Neuronal stem cell (in vitro differentiated cells): Measurements from ENCODE around the gene CAST.

Source experiments
- DNase-seq: peaks from one replicate; pipeline ENCODE4 v3.0.0-alpha.2; 2013; ENCODE audit warnings: low spot score
- H2AFZ ChIP-seq: one replicate; pipeline ENCODE4 v1.6.1; 2013; ENCODE audit warnings: mild to moderate bottlenecking, low read length, inconsistent platforms
- H2AK5ac ChIP-seq: 2 replicates; pipeline ENCODE4 v1.6.1; 2013; ENCODE audit warnings: low read depth, mild to moderate bottlenecking, inconsistent platforms, low read length, moderate library complexity, mixed read lengths
- H2BK120ac ChIP-seq: 2 replicates; pipeline ENCODE4 v1.6.1; 2013; ENCODE audit warnings: low read depth, mild to moderate bottlenecking, inconsistent platforms, low read length, moderate library complexity, mixed read lengths
- H2BK12ac ChIP-seq: one replicate; pipeline ENCODE4 v1.6.1; 2013; ENCODE audit warnings: low read length, inconsistent platforms
- H2BK15ac ChIP-seq: 2 replicates; pipeline ENCODE4 v1.6.1; 2013; ENCODE audit warnings: mild to moderate bottlenecking, low read length, inconsistent platforms, mixed read lengths
- H2BK5ac ChIP-seq: one replicate; pipeline ENCODE4 v1.6.1; 2013; ENCODE audit warnings: inconsistent platforms, mild to moderate bottlenecking, low read length, moderate library complexity
- H3K14ac ChIP-seq: one replicate; pipeline ENCODE4 v1.6.1; 2013; ENCODE audit warnings: low read length, inconsistent platforms
- H3K18ac ChIP-seq: 2 replicates; pipeline ENCODE4 v1.6.1; 2013; ENCODE audit warnings: low read length, inconsistent platforms
- H3K23ac ChIP-seq: 2 replicates; pipeline ENCODE4 v1.6.1; 2013; ENCODE audit warnings: low read depth, mild to moderate bottlenecking, mixed read lengths, low read length, inconsistent platforms; ENCODE audit not compliant: poor library complexity
- H3K27ac ChIP-seq: replicated peaks from 3 replicates; pipeline ENCODE4 v1.5.1; 2013; ENCODE audit warnings: low read length, inconsistent platforms
- H3K27me3 ChIP-seq, 3 experiments: 2 replicates each; pipeline ENCODE4 v1.6.1; 2013; ENCODE audit warnings: low read length in 3 of 3, mild to moderate bottlenecking in 2 of 3, inconsistent platforms in 1 of 3, low read depth in 1 of 3, mixed read lengths in 1 of 3, moderate library complexity in 1 of 3; ENCODE audit not compliant: control insufficient read depth in 3 of 3, insufficient read depth in 3 of 3
- H3K36me3 ChIP-seq, 2 donors: replicated peaks in 1 of 2; 2 replicates each; pipeline ENCODE4 v1.6.1; 2013; ENCODE audit warnings: low read length in 2 of 2; ENCODE audit not compliant: control insufficient read depth in 2 of 2, insufficient read depth in 2 of 2
- H3K4ac ChIP-seq: 2 replicates; pipeline ENCODE4 v1.6.1; 2013; ENCODE audit warnings: inconsistent platforms, mild to moderate bottlenecking, low read length, moderate library complexity
- H3K4me1 ChIP-seq, 2 donors: 1 replicate in 1 of 2; 2 replicates in 1 of 2; pipeline ENCODE4 v1.6.1; 2013; ENCODE audit warnings: low read length in 2 of 2, low read depth in 1 of 2; ENCODE audit not compliant: control insufficient read depth in 2 of 2, insufficient read depth in 1 of 2
- H3K4me2 ChIP-seq: one replicate; pipeline ENCODE4 v1.6.1; 2013; ENCODE audit warnings: mild to moderate bottlenecking, low read length, inconsistent platforms; ENCODE audit not compliant: insufficient read depth, poor library complexity, severe bottlenecking
- H3K4me3 ChIP-seq, 2 donors: 2 replicates each; pipeline ENCODE4 v1.5.1; 2013; ENCODE audit warnings: low read length in 2 of 2, mild to moderate bottlenecking in 2 of 2, inconsistent platforms in 1 of 2, moderate library complexity in 1 of 2
- H3K79me1 ChIP-seq: one replicate; pipeline ENCODE4 v1.6.1; 2013; ENCODE audit warnings: low read depth, mild to moderate bottlenecking, inconsistent platforms, low read length, moderate library complexity
- H3K9ac ChIP-seq: one replicate; pipeline ENCODE4 v1.6.1; 2013; ENCODE audit warnings: mild to moderate bottlenecking, low read depth, low read length, inconsistent platforms; ENCODE audit not compliant: poor library complexity
- H3K9me3 ChIP-seq, 2 donors: replicated peaks in 1 of 2; 2 replicates each; pipeline versions ENCODE3 to v1.6.1; 2013; ENCODE audit warnings: low read length in 2 of 2, mild to moderate bottlenecking in 2 of 2, inconsistent platforms in 1 of 2, low read depth in 1 of 2, mixed read lengths in 1 of 2, moderate library complexity in 1 of 2; ENCODE audit not compliant: control insufficient read depth in 2 of 2, insufficient read depth in 1 of 2
- H4K8ac ChIP-seq: one replicate; pipeline ENCODE4 v1.6.1; 2013; ENCODE audit warnings: low read depth, mild to moderate bottlenecking, inconsistent platforms, low read length, moderate library complexity
- H4K91ac ChIP-seq: one replicate; pipeline ENCODE4 v1.6.1; 2013; ENCODE audit warnings: low read length, low read depth, mild to moderate bottlenecking, inconsistent platforms; ENCODE audit not compliant: poor library complexity
- WGBS, 2 donors: extraction: QIAGEN DNeasy Blood & Tissue Kit; methylation state at CpG; one replicate each; pipeline ENCODE4 v1.1.7; 2013; ENCODE audit warnings: missing lambda C conversion rate in 2 of 2, mixed read lengths in 1 of 2; ENCODE audit not compliant: insufficient read length in 2 of 2, insufficient replicate concordance in 1 of 2; ENCODE audit errors: extremely low coverage in 2 of 2; 5-methylcytosine and 5-hydroxymethylcytosine counted together

CAST gene

DNA sequence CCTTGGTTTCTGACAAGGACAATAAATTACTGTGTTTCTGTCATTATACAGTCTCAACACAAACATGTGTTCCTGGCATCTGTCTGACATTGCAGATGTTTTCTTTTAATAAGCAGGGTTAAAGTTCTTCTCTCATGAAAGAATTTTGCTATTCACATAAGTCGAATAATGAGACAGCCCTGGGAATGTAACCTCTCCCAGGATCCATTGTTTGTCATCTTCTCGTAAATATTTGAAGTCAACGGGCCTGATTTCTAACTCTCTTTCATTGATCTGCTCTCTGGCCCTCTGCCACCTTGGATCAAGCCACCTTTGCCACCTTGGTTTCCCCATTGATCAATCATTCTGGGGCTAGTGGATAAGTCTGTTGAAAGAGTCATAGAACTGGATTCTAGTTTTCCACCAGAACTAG lies 12.9 kb upstream of the CAST start:
- no CpG with 5 or more reads among the region's 3 CpGs for WGBS, 2 donors
- no peak overlapping the region for H2BK120ac ChIP-seq
- no peaks in the 10 kb centered on the region for H3K36me3 ChIP-seq
- DNase-seq: no peak
- no peak overlapping the region for H3K4ac ChIP-seq
- H3K4me2 ChIP-seq: no peak overlapping the region
- H2BK12ac ChIP-seq: no peak overlapping the region
- peaks cover 1 to 3% of the 10 kb centered on the region in 2 donors for H3K4me1 ChIP-seq
- no peak overlapping the region for H3K23ac ChIP-seq
- no peak overlapping the region for H4K8ac ChIP-seq
- H3K14ac ChIP-seq: no peak overlapping the region
- H3K27ac ChIP-seq: no peak overlapping the region
- H2BK5ac ChIP-seq: no peak overlapping the region
- H3K27me3 ChIP-seq: peaks cover 0 to 6% (median 0%) of the 10 kb centered on the region in 3 experiments
- no peak overlapping the region for H4K91ac ChIP-seq
- no peak overlapping the region for H3K4me3 ChIP-seq
- H3K9ac ChIP-seq: no peak overlapping the region
- H3K9me3 ChIP-seq: no peaks in the 10 kb centered on the region
- H2AK5ac ChIP-seq: no peak overlapping the region
- no peaks in the 10 kb centered on the region for H3K79me1 ChIP-seq
- no peak overlapping the region for H2AFZ ChIP-seq
- no peak overlapping the region for H2BK15ac ChIP-seq
- no peak overlapping the region for H3K18ac ChIP-seq

GRCh38 chr5:96649681-96650540 lies 12.3 kb upstream of the CAST start:
- Histone ChIP-seq H3K23ac (no peak overlapping the region), H4K91ac (no peak overlapping the region), H3K9ac (no peak overlapping the region), H2BK15ac (no peak overlapping the region), H4K8ac (no peak overlapping the region), H2BK12ac (no peak overlapping the region), H3K79me1 (no peaks in the 10 kb centered on the region), H3K4me2 (no peak overlapping the region), H3K18ac (no peak overlapping the region), H3K4me1 (peaks cover 1 to 3% of the 10 kb centered on the region in 2 donors), H3K36me3 (no peaks in the 10 kb centered on the region), H2BK5ac (no peak overlapping the region), H3K9me3 (no peaks in the 10 kb centered on the region), H2AK5ac (no peak overlapping the region), H3K4ac (no peak overlapping the region), H3K4me3 (no peak overlapping the region), H2BK120ac (no peak overlapping the region), H3K27me3 (peaks cover 0 to 6% (median 0%) of the 10 kb centered on the region in 3 experiments), H3K14ac (no peak overlapping the region), H3K27ac (no peak overlapping the region), H2AFZ (no peak overlapping the region)
- WGBS, 2 donors: no CpG with 5 or more reads among the region's 5 CpGs
- DNase-seq: no peak

GRCh38 chr5:96651047-96651446 lies 11.1 kb upstream of the CAST start:
- Histone ChIP-seq H2AFZ (no peak overlapping the region), H2BK12ac (no peak overlapping the region), H3K14ac (no peak overlapping the region), H3K27ac (no peak overlapping the region), H3K9me3 (no peaks in the 10 kb centered on the region), H3K4me3 (no peak overlapping the region), H2AK5ac (no peak overlapping the region), H3K79me1 (no peaks in the 10 kb centered on the region), H2BK5ac (no peak overlapping the region), H2BK15ac (no peak overlapping the region), H3K27me3 (peaks cover 0 to 9% (median 0%) of the 10 kb centered on the region in 3 experiments), H3K18ac (no peak overlapping the region), H4K91ac (no peak overlapping the region), H4K8ac (no peak overlapping the region), H3K4me1 (peaks cover 1 to 3% of the 10 kb centered on the region in 2 donors), H3K36me3 (no peaks in the 10 kb centered on the region), H2BK120ac (no peak overlapping the region), H3K23ac (no peak overlapping the region), H3K4me2 (no peak overlapping the region), H3K9ac (no peak overlapping the region), H3K4ac (no peak overlapping the region)
- DNase-seq: no peak
- no CpG with 5 or more reads among the region's 5 CpGs for WGBS, 2 donors

GRCh38 chr5:96651948-96652753 lies 10.0 kb upstream of the CAST start:
- WGBS, 2 donors: no CpG with 5 or more reads among the region's 4 CpGs
- H3K4me3 ChIP-seq: no peak overlapping the region
- no peak overlapping the region for H2BK120ac ChIP-seq
- H3K27ac ChIP-seq: no peak overlapping the region
- H3K23ac ChIP-seq: no peak overlapping the region
- no peak overlapping the region for H2AFZ ChIP-seq
- H4K91ac ChIP-seq: no peak overlapping the region
- peaks cover 1 to 3% of the 10 kb centered on the region in 2 donors for H3K4me1 ChIP-seq
- no peak overlapping the region for H4K8ac ChIP-seq
- no peak for DNase-seq
- H3K4ac ChIP-seq: no peak overlapping the region
- no peak overlapping the region for H2BK15ac ChIP-seq
- H3K18ac ChIP-seq: no peak overlapping the region
- no peaks in the 10 kb centered on the region for H3K36me3 ChIP-seq
- no peak overlapping the region for H2BK5ac ChIP-seq
- H3K9me3 ChIP-seq: no peaks in the 10 kb centered on the region
- peaks cover 0 to 9% (median 0%) of the 10 kb centered on the region in 3 experiments for H3K27me3 ChIP-seq
- H3K9ac ChIP-seq: no peak overlapping the region
- H3K14ac ChIP-seq: no peak overlapping the region
- H3K79me1 ChIP-seq: no peaks in the 10 kb centered on the region
- no peak overlapping the region for H3K4me2 ChIP-seq
- no peak overlapping the region for H2BK12ac ChIP-seq
- no peak overlapping the region for H2AK5ac ChIP-seq
